HepG2 (cell line): Measurements from ENCODE around the gene ERO1A. TPM values are rescaled to one million over a fixed set of nuclear protein-coding genes. Genes with fewer than 3 reads are reported as not detected.
A peak's percentile ranks its signal among the peaks of the same experiment; 100 is the strongest.

ENCODE experiments used
- ATAC-seq: fragments of 200-7000 bp; cut with Tn5 transposase; 3 replicates; pipeline ENCODE4 v1.9.1; 2020; ENCODE audit warnings: mild to moderate bottlenecking, moderate library complexity
- Bru-seq: library from RNA; stranded (reverse); fragments of 400-500 nt; gene quantifications from one replicate; lab custom pipeline; 2021; lab: Mats Ljungman, UMichigan
- BruChase-seq, 2 experiments: library from RNA; stranded (reverse); fragments of 400-500 nt; gene quantifications; one replicate each; lab custom pipeline; 2021; lab: Mats Ljungman, UMichigan
- BruUV-seq: library from RNA; stranded (reverse); fragments of 400-500 nt; replicated peaks from 2 replicates; lab custom pipeline; 2021; lab: Mats Ljungman, UMichigan
- CTCF ChIA-PET: fragments of 300-600 bp; formaldehyde crosslinking; extraction: SDS; loops from one replicate; lab custom pipeline; 2021; ENCODE audit warnings: low total read pairs, inconsistent platforms, low intra/inter-chr PET ratio; lab: Yijun Ruan, JAX
- POLR2A ChIA-PET: fragments of 350-600 bp; sonication (Branson Sonifier 250); formaldehyde crosslinking; loops from one replicate; lab custom pipeline; 2020; ENCODE audit warnings: antibody characterized with exemption, inconsistent platforms; lab: Yijun Ruan, JAX
- DNase-seq: peaks from one replicate; pipeline ENCODE4 v3.0.0-alpha.2; 2015; ENCODE audit warnings: low spot score
- FAIRE-seq: peaks from 3 replicates; lab custom pipeline; 2011; peaks lifted over from hg19 to GRCh38; lab: Jason Lieb, UNC
- H2AFZ ChIP-seq: one replicate; pipeline ENCODE4 v1.6.1; 2011; ENCODE audit warnings: low read length, inconsistent platforms
- H3K27ac ChIP-seq: fragments of 300-600 bp; 3 replicates; pipeline ENCODE4 v1.8.0; 2011; ENCODE audit warnings: mixed run types, mild to moderate bottlenecking, mixed read lengths, low read length, inconsistent platforms; ENCODE audit not compliant: insufficient read depth; ENCODE audit errors: extremely low read length
- H3K27me3 ChIP-seq, 2 experiments: fragments of 200-600 bp in 1 of 2; 2 replicates in 1 of 2; 3 replicates in 1 of 2; pipeline versions ENCODE4 v1.6.0 to v1.8.0; 2011; ENCODE audit warnings: low read length in 2 of 2, mild to moderate bottlenecking in 2 of 2, moderate library complexity in 2 of 2, inconsistent platforms in 1 of 2; ENCODE audit not compliant: insufficient read depth in 2 of 2, control insufficient read depth in 1 of 2
- H3K36me3 ChIP-seq, 2 experiments: fragments of 200-600 bp in 1 of 2; replicated peaks in 1 of 2; 2 replicates in 1 of 2; 3 replicates in 1 of 2; pipeline versions ENCODE4 v1.5.1 to v1.8.0; 2011; ENCODE audit warnings: low read length in 2 of 2, inconsistent platforms in 1 of 2; ENCODE audit not compliant: insufficient read depth in 2 of 2, control insufficient read depth in 1 of 2
- H3K4me1 ChIP-seq: 2 replicates; pipeline ENCODE4 v1.5.1; 2012; ENCODE audit warnings: low read length, inconsistent platforms; ENCODE audit not compliant: insufficient read depth
- H3K4me2 ChIP-seq: 2 replicates; pipeline ENCODE4 v1.6.0; 2011; ENCODE audit warnings: low read depth, low read length, inconsistent platforms
- H3K4me3 ChIP-seq, 3 experiments: fragments of 200-600 bp in 1 of 3; sonication (generic), shearing (Covaris generic) in 1 of 3; replicated peaks in 1 of 3; 2 replicates each; pipeline ENCODE4 v1.5.1; 2011 to 2016; ENCODE audit warnings: low read length in 3 of 3, inconsistent platforms in 2 of 3, low read depth in 2 of 3, mild to moderate bottlenecking in 2 of 3, control low read depth in 1 of 3, mixed read lengths in 1 of 3; ENCODE audit not compliant: insufficient read depth in 1 of 3
- H3K79me2 ChIP-seq: one replicate; pipeline ENCODE4 v1.6.1; 2011; ENCODE audit warnings: low read length, inconsistent platforms; ENCODE audit not compliant: insufficient read depth
- H3K9ac ChIP-seq: 2 replicates; pipeline ENCODE4 v1.6.0; 2011; ENCODE audit warnings: mild to moderate bottlenecking, low read depth, low read length, inconsistent platforms; ENCODE audit not compliant: insufficient read depth
- H3K9me3 ChIP-seq: 2 replicates; pipeline ENCODE4 v1.5.1; 2012; ENCODE audit warnings: mild to moderate bottlenecking, low read length
- H4K20me1 ChIP-seq: 2 replicates; pipeline ENCODE4 v1.6.0; 2011; ENCODE audit warnings: inconsistent platforms, mild to moderate bottlenecking, low read length, moderate library complexity; ENCODE audit not compliant: insufficient read depth
- ATF2 ChIP-seq: sonication (generic); formaldehyde crosslinking; IDR thresholded peaks from 2 replicates; pipeline ENCODE4 v1.4.0; 2020; ENCODE audit warnings: missing genetic modification reagents
- BCLAF1 ChIP-seq: fragments of 450-650 bp; IDR thresholded peaks from 2 replicates; pipeline ENCODE4 v1.6.1; 2017; ENCODE audit warnings: mild to moderate bottlenecking
- GATA4 ChIP-seq: sonication (generic); IDR thresholded peaks from 2 replicates; pipeline ENCODE4 v1.6.1; 2016; ENCODE audit warnings: antibody characterized with exemption, low read depth, borderline replicate concordance
- GATAD2A ChIP-seq: IDR thresholded peaks from 2 replicates; pipeline ENCODE4 v1.6.1; 2016
- HDAC2 ChIP-seq: sonication (generic); formaldehyde crosslinking; IDR thresholded peaks from 2 replicates; pipeline ENCODE4 v1.4.0; 2020; ENCODE audit warnings: missing genetic modification reagents
- HHEX ChIP-seq: IDR thresholded peaks from 2 replicates; pipeline ENCODE4 v1.6.1; 2016; ENCODE audit warnings: control low read depth
- MEIS1 ChIP-seq: sonication (generic); formaldehyde crosslinking; IDR thresholded peaks from 2 replicates; pipeline ENCODE4 v1.9.0; 2021; ENCODE audit warnings: mild to moderate bottlenecking, missing genetic modification reagents, moderate library complexity, borderline replicate concordance
- MZF1 ChIP-seq: sonication (generic); formaldehyde crosslinking; IDR thresholded peaks from 2 replicates; pipeline ENCODE4 v1.8.1; 2023; ENCODE audit warnings: mild to moderate bottlenecking, missing genetic modification reagents, borderline replicate concordance
- TCF7L2 ChIP-seq: IDR thresholded peaks from 2 replicates; pipeline ENCODE4 v1.6.1; 2011; ENCODE audit warnings: mild to moderate bottlenecking, low read depth, low read length, moderate library complexity
- TRIM24 ChIP-seq: sonication (generic); formaldehyde crosslinking; IDR thresholded peaks from 2 replicates; pipeline ENCODE4 v1.8.0; 2022; ENCODE audit warnings: mild to moderate bottlenecking, missing genetic modification reagents
- ZBTB3 ChIP-seq: sonication (generic); formaldehyde crosslinking; IDR thresholded peaks from 2 replicates; pipeline ENCODE4 v1.4.0; 2020; ENCODE audit warnings: low read depth, mild to moderate bottlenecking, moderate library complexity, missing genetic modification reagents, borderline replicate concordance
- ZNF264 ChIP-seq: sonication (generic); formaldehyde crosslinking; IDR thresholded peaks from 2 replicates; pipeline ENCODE4 v1.4.0; 2020; ENCODE audit warnings: missing genetic modification reagents
- ZNF337 ChIP-seq: sonication (generic); formaldehyde crosslinking; IDR thresholded peaks from 2 replicates; pipeline ENCODE4 v1.5.1; 2020; ENCODE audit warnings: missing genetic modification reagents, low read depth, mild to moderate bottlenecking, borderline replicate concordance
- ZNF563 ChIP-seq: sonication (generic); formaldehyde crosslinking; IDR thresholded peaks from 2 replicates; pipeline ENCODE4 v1.8.0; 2022; ENCODE audit warnings: mild to moderate bottlenecking, moderate library complexity, missing genetic modification reagents
- ZSCAN9 ChIP-seq: IDR thresholded peaks from 2 replicates; pipeline ENCODE4 v1.6.1; 2016; ENCODE audit warnings: borderline replicate concordance
- WGBS: methylation state at CpG from one replicate; pipeline ENCODE4 v1.1.6; 2017; ENCODE audit warnings: low lambda C conversion rate; 5-methylcytosine and 5-hydroxymethylcytosine counted together
- in situ Hi-C: cut with HindIII; loops from 2 replicates; pipeline ENCODE4 v1.10.0; 2017; ENCODE audit warnings: low pct_unique_long_range_greater_than_20kb; ENCODE audit not compliant: extremely low pct_ligation_motif_present
- intact Hi-C: fragments of 100-400 bp; cut with micrococcal nuclease; formaldehyde crosslinking; loops from one replicate; pipeline ENCODE4 v1.10.0; 2022; ENCODE audit not compliant: unreplicated experiment
- long read RNA-seq, 2 experiments: library from RNA in 1 of 2; library from polyadenylated mRNA in 1 of 2; stranded (forward) in 1 of 2; unstranded in 1 of 2; transcript quantifications; one replicate each; pipeline ENCODE4 v2.0.0, GENCODE V29; 2019 to 2022
- polyA minus RNA-seq, 3 experiments: library from RNA; depleted of rRNA, polyadenylated mRNA; stranded (reverse); fragments of >200 nt; gene quantifications; 2 replicates each; pipeline ENCODE4 v1.2.3, GENCODE V29; 2011; ENCODE audit warnings: low replicate concordance in 1 of 3
- polyA plus RNA-seq, 8 experiments: library from polyadenylated mRNA; depleted of rRNA in 3 of 8; stranded (reverse) in 7 of 8; unstranded in 1 of 8; fragments of >200 nt; fragmentation: Illumina TruSeq in 4 of 8; extraction: Trizol in 4 of 8; gene quantifications; 2 replicates each; pipeline versions ENCODE4 v1.2.1 to v1.2.3, GENCODE V29; 2011 to 2016; ENCODE audit warnings: low read depth in 4 of 8, missing spikeins in 1 of 8, mixed read lengths in 1 of 8; ENCODE audit not compliant: insufficient read depth in 1 of 8
- total RNA-seq, 5 experiments: library from RNA; depleted of rRNA; stranded (reverse); fragments of >200 nt; fragmentation: Illumina TruSeq; extraction: Trizol; gene quantifications; 2 replicates each; pipeline ENCODE4 v1.2.3, GENCODE V29; 2016; ENCODE audit warnings: low read depth in 1 of 5

The ERO1A gene
- 39.5 and 60.3 TPM in 2 replicates for total RNA-seq (2016; rRNA removed; fragmentation: Illumina TruSeq; extraction: Trizol)
- 11.0 and 16.4 TPM in 2 replicates for total RNA-seq (2016; cell fraction: cytosol; rRNA removed; fragmentation: Illumina TruSeq; extraction: Trizol; ENCODE audit: low read depth)
- 39.4 and 62.3 TPM in 2 replicates for total RNA-seq (2016; cell fraction: insoluble cytoplasmic fraction; rRNA removed; fragmentation: Illumina TruSeq; extraction: Trizol)
- total RNA-seq (2016; cell fraction: membrane; rRNA removed; fragmentation: Illumina TruSeq; extraction: Trizol) = 36.2 and 41.2 TPM in 2 replicates
- total RNA-seq (2016; cell fraction: nucleus; rRNA removed; fragmentation: Illumina TruSeq; extraction: Trizol) = 68.5 and 75.0 TPM in 2 replicates
- 110 and 137 TPM in 2 replicates for polyA plus RNA-seq (2011; rRNA removed)
- 61.7 and 85.2 TPM in 2 replicates for polyA plus RNA-seq (2011; cell fraction: cytosol; rRNA removed)
- polyA plus RNA-seq (2011; cell fraction: nucleus; rRNA removed) = 36.3 and 40.5 TPM in 2 replicates
- polyA plus RNA-seq (2012) = 77.7 and 120 TPM in 2 replicates
- polyA plus RNA-seq (2016; cell fraction: cytosol; fragmentation: Illumina TruSeq; extraction: Trizol; ENCODE audit: low read depth) = 10.9 and 16.5 TPM in 2 replicates
- 34.8 and 35.0 TPM in 2 replicates for polyA plus RNA-seq (2016; cell fraction: insoluble cytoplasmic fraction; fragmentation: Illumina TruSeq; extraction: Trizol; ENCODE audit: low read depth)
- polyA plus RNA-seq (2016; cell fraction: membrane; fragmentation: Illumina TruSeq; extraction: Trizol; ENCODE audit: low read depth) = 19.1 and 21.8 TPM in 2 replicates
- polyA plus RNA-seq (2016; cell fraction: nucleus; fragmentation: Illumina TruSeq; extraction: Trizol; ENCODE audit: insufficient read depth, low read depth) = 70.3 and 77.8 TPM in 2 replicates
- 16.0 and 42.3 TPM in 2 replicates for polyA minus RNA-seq (2011; rRNA and poly(A)+ RNA removed; ENCODE audit: low replicate concordance)
- 97.0 and 156 TPM in 2 replicates for polyA minus RNA-seq (2011; cell fraction: cytosol; rRNA and poly(A)+ RNA removed)
- polyA minus RNA-seq (2011; cell fraction: nucleus; rRNA and poly(A)+ RNA removed) = 90.4 and 99.5 TPM in 2 replicates
- Bru-seq, nascent RNA = percentile 80 among the genes with signal in this experiment
- BruChase-seq, experiment 1, labeled RNA remaining after a 6-hour chase = percentile 86 among the genes with signal in this experiment
- percentile 79 among the genes with signal in this experiment for BruChase-seq, experiment 2, labeled RNA remaining after a 2-hour chase
- long read RNA-seq, experiment 1, partial matches to known transcripts = 3 of 52 reads
- long read RNA-seq, experiment 1, other reads (novel, unspliced or antisense) = 48 of 52 reads
- long read RNA-seq, experiment 2, transcript ERO1A-202 (2 exons, 672 nt) = major isoform, 6 of 113 reads
- long read RNA-seq, experiment 2, partial matches to known transcripts = 17 of 113 reads
- long read RNA-seq, experiment 2, other reads (novel, unspliced or antisense) = 90 of 113 reads

GRCh38 chr14:52695481-52696091, at the start of gene ERO1A:
Gene ERO1A, minus strand, starts transcription at chr14:52695558. Its CDS starts 77 bp downstream, at chr14:52695481.
- Histone ChIP-seq H4K20me1 (peaks cover 23% of the 10 kb centered on the region), H3K4me3 (peak within 1 kb of the TSS; percentile 75 to 90 (median 86)), H2AFZ (no peak within 1 kb of the TSS), H3K9me3 (no peaks in the 10 kb centered on the region), H3K36me3 (no peaks in the 10 kb centered on the region), H3K9ac (peak within 1 kb of the TSS; percentile 82), H3K27me3 (no peaks in the 10 kb centered on the region; a peak in 1 of 5 replicates), H3K4me1 (peaks cover 77% of the 10 kb centered on the region), H3K79me2 (peaks cover 46% of the 10 kb centered on the region), H3K27ac (peak within 1 kb of the TSS; percentile 80), H3K4me2 (peak within 1 kb of the TSS; percentile 60)
- ChIA-PET CTCF (no interaction called here), POLR2A (interaction anchor here (0.9 to 2.9 kb wide), 8 partner anchors 9 to 143 kb away, joined by 3 to 8 read pairs (median 6); partner anchors contain the start of genes GNPNAT1, GPR137C, PSMC6 and STYX)
- under 1% methylated on average over 8 of the region's 78 CpGs for WGBS
- no TSS peak for BruUV-seq
- in situ Hi-C loops = no loop called here
- intact Hi-C loops = no loop called here
- DNase-seq = peak; percentile 50
- no peak for FAIRE-seq
- ATAC-seq = peak; percentile 89
- TF ChIP-seq ZNF264 (0 out of 2 replicates have a peak, but pooled peaks have one; percentile 9), HHEX (CRISPR knock-in tag) (no peak), MEIS1 (no peak), ZNF563 (peak; percentile 62; the same call in 1 of the 2 replicates), TRIM24 (CRISPR knock-in tag) (no peak), GATAD2A (no peak), MZF1 (no peak), BCLAF1 (no peak), ZBTB3 (no peak), TCF7L2 (no peak), HDAC2 (CRISPR knock-in tag) (0 out of 2 replicates have a peak, but pooled peaks have one; percentile 11), ATF2 (no peak), ZNF337 (CRISPR knock-in tag) (0 out of 2 replicates have a peak, but pooled peaks have one; percentile 85), ZSCAN9 (CRISPR knock-in tag) (no peak), GATA4 (no peak)
